DND-41 (cell line): ENCODE data around the gene RHBDL2.
"Not testable (repeated sequence)": the region's sequence is repeated elsewhere in the genome, so short reads cannot be mapped to it uniquely, and the experiment has no call there.

ENCODE experiments used
- EZH2 ChIP-seq: IDR thresholded peaks from 3 replicates; pipeline ENCODE4 v1.6.1; 2012; ENCODE audit warnings: borderline replicate concordance, low read depth, mild to moderate bottlenecking, moderate library complexity, low read length, inconsistent platforms; ENCODE audit not compliant: severe bottlenecking
- TF ChIP-seq, protein P1 (sequence below): IDR thresholded peaks from 2 replicates; pipeline ENCODE4 v1.5.1; 2012; ENCODE audit warnings: borderline replicate concordance, low read length, moderate library complexity, mild to moderate bottlenecking; ENCODE audit not compliant: poor library complexity, severe bottlenecking; ENCODE audit errors: extremely low read depth

DNA sequence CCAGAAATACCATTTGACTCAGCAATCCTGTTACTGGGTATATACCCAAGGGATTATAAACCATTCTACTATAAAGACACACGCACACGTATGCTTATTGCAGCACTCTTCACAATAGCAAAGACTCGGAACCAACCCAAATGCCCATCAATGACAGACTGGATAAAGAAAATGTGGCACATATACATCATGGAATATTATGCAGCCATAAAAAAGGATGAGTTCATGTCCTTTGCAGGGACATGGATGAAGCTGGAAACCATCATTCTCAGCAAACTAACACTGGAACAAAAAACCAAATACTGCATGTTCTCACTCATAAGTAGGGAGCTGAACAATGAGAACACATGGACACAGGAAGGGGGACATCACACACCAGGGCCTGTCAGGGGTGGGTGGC is 96.5 kb downstream of the RHBDL2 start:
- TF ChIP-seq, protein P1, sequence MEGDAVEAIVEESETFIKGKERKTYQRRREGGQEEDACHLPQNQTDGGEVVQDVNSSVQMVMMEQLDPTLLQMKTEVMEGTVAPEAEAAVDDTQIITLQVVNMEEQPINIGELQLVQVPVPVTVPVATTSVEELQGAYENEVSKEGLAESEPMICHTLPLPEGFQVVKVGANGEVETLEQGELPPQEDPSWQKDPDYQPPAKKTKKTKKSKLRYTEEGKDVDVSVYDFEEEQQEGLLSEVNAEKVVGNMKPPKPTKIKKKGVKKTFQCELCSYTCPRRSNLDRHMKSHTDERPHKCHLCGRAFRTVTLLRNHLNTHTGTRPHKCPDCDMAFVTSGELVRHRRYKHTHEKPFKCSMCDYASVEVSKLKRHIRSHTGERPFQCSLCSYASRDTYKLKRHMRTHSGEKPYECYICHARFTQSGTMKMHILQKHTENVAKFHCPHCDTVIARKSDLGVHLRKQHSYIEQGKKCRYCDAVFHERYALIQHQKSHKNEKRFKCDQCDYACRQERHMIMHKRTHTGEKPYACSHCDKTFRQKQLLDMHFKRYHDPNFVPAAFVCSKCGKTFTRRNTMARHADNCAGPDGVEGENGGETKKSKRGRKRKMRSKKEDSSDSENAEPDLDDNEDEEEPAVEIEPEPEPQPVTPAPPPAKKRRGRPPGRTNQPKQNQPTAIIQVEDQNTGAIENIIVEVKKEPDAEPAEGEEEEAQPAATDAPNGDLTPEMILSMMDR = not testable (repeated sequence)
- TF ChIP-seq EZH2 = not testable (repeated sequence)
